H1 (cell line): Measurements from ENCODE around the gene GEN1. TPM values are rescaled to one million over a fixed set of nuclear protein-coding genes. Genes with fewer than 3 reads are reported as not detected.

ENCODE experiments used
- CTCF ChIA-PET: fragments of 300-600 bp; sonication (Branson Sonifier 250); formaldehyde crosslinking; loops from one replicate; lab custom pipeline; 2021; ENCODE audit not compliant: partially characterized antibody; lab: Charles Lee
- POLR2A ChIA-PET: fragments of 300-600 bp; sonication (Branson Sonifier 250); formaldehyde crosslinking; loops from one replicate; lab custom pipeline; 2021; ENCODE audit warnings: inconsistent platforms; ENCODE audit not compliant: partially characterized antibody; lab: Charles Lee
- DNase-seq, 2 experiments: peaks; one replicate each; pipeline versions ENCODE4 v3.0.0 to v3.0.0-alpha.2; 2010 to 2022; ENCODE audit warnings: low spot score in 2 of 2, low read depth in 1 of 2, mixed read lengths in 1 of 2
- FAIRE-seq: peaks from 2 replicates; lab custom pipeline; 2011; peaks lifted over from hg19 to GRCh38; lab: Jason Lieb, UNC
- H2AFZ ChIP-seq: 2 replicates; pipeline ENCODE4 v1.8.1; 2012; ENCODE audit warnings: low read length, inconsistent platforms
- H2AK5ac ChIP-seq: 2 replicates; pipeline ENCODE4 v1.6.1; 2013; ENCODE audit warnings: low read depth, low read length
- H2BK120ac ChIP-seq: replicated peaks from 2 replicates; pipeline ENCODE3; 2013; ENCODE audit warnings: low read depth, low read length, inconsistent platforms
- H2BK12ac ChIP-seq: 2 replicates; pipeline ENCODE4 v1.6.1; 2013; ENCODE audit warnings: low read depth, low read length
- H2BK15ac ChIP-seq: 2 replicates; pipeline ENCODE4 v1.6.1; 2013; ENCODE audit warnings: low read length
- H2BK20ac ChIP-seq: 2 replicates; pipeline ENCODE4 v1.6.1; 2013; ENCODE audit warnings: low read length
- H2BK5ac ChIP-seq: 2 replicates; pipeline ENCODE4 v1.6.1; 2013; ENCODE audit warnings: low read depth, low read length
- H3K14ac ChIP-seq: 2 replicates; pipeline ENCODE4 v1.6.1; 2013; ENCODE audit warnings: inconsistent platforms; ENCODE audit not compliant: insufficient read length
- H3K18ac ChIP-seq: 2 replicates; pipeline ENCODE4 v1.6.1; 2013; ENCODE audit warnings: low read length; ENCODE audit errors: extremely low read depth
- H3K23ac ChIP-seq: 2 replicates; pipeline ENCODE4 v1.6.1; 2013; ENCODE audit warnings: inconsistent platforms; ENCODE audit not compliant: insufficient read length
- H3K23me2 ChIP-seq: 2 replicates; pipeline ENCODE4 v1.6.1; 2013; ENCODE audit warnings: low read depth, low read length
- H3K27ac ChIP-seq: 2 replicates; pipeline ENCODE4 v1.6.1; 2011; ENCODE audit warnings: low read depth, low read length, inconsistent platforms
- H3K27me3 ChIP-seq, 4 experiments: replicated peaks in 1 of 4; 1 replicate in 1 of 4; 2 replicates in 3 of 4; pipeline versions ENCODE4 v1.6.1 to v1.8.1; 2011 to 2013; ENCODE audit warnings: low read length in 3 of 4, mild to moderate bottlenecking in 3 of 4, inconsistent platforms in 2 of 4, mixed read lengths in 2 of 4, moderate library complexity in 1 of 4; ENCODE audit not compliant: control insufficient read depth in 3 of 4, insufficient read depth in 3 of 4; ENCODE audit errors: extremely low read depth in 1 of 4
- H3K36me3 ChIP-seq, 4 experiments: 2 replicates each; pipeline versions ENCODE4 v1.6.1 to v1.8.1; 2011 to 2013; ENCODE audit warnings: mild to moderate bottlenecking in 4 of 4, low read length in 3 of 4, moderate library complexity in 2 of 4, control low read depth in 1 of 4, inconsistent platforms in 1 of 4; ENCODE audit not compliant: insufficient read depth in 4 of 4, control insufficient read depth in 2 of 4
- H3K4ac ChIP-seq: replicated peaks from 2 replicates; pipeline ENCODE3; 2013; ENCODE audit warnings: low read length, low read depth, mixed read lengths, inconsistent platforms; ENCODE audit not compliant: insufficient read length
- H3K4me1 ChIP-seq, 4 experiments: replicated peaks in 1 of 4; 1 replicate in 1 of 4; 2 replicates in 3 of 4; pipeline versions ENCODE4 v1.6.1 to v1.8.1; 2011 to 2013; ENCODE audit warnings: low read length in 3 of 4, inconsistent platforms in 2 of 4, mixed read lengths in 1 of 4; ENCODE audit not compliant: insufficient read depth in 4 of 4, control insufficient read depth in 3 of 4
- H3K4me2 ChIP-seq, 2 experiments: 2 replicates each; pipeline versions ENCODE4 v1.6.1 to v1.8.1; 2011 to 2013; ENCODE audit warnings: low read depth in 2 of 2, low read length in 2 of 2, control low read depth in 1 of 2, inconsistent platforms in 1 of 2, mild to moderate bottlenecking in 1 of 2; ENCODE audit not compliant: insufficient read depth in 1 of 2
- H3K4me3 ChIP-seq, 4 experiments: fragments of 200-600, 300-600 bp in 1 of 4; sonication (generic), shearing (Covaris generic), sonication (Bioruptor Twin) in 1 of 4; 2 replicates each; pipeline versions ENCODE4 v1.5.1 to v1.8.1; 2011 to 2016; ENCODE audit warnings: low read length in 4 of 4, low read depth in 3 of 4, control low read depth in 2 of 4, inconsistent platforms in 2 of 4, mild to moderate bottlenecking in 2 of 4, mixed read lengths in 1 of 4, moderate library complexity in 1 of 4; ENCODE audit not compliant: insufficient read depth in 2 of 4; ENCODE audit errors: extremely low read depth in 1 of 4
- H3K56ac ChIP-seq: replicated peaks from 2 replicates; pipeline ENCODE3; 2013; ENCODE audit warnings: low read depth, mild to moderate bottlenecking, mixed read lengths, low read length, inconsistent platforms; ENCODE audit not compliant: insufficient read length
- H3K79me1 ChIP-seq: 2 replicates; pipeline ENCODE4 v1.6.1; 2013; ENCODE audit warnings: low read depth, low read length, control low read depth
- H3K79me2 ChIP-seq, 2 experiments: 2 replicates each; pipeline versions ENCODE4 v1.6.1 to v1.8.1; 2012 to 2013; ENCODE audit warnings: low read length in 2 of 2, mild to moderate bottlenecking in 2 of 2, inconsistent platforms in 1 of 2; ENCODE audit not compliant: insufficient read depth in 2 of 2, control insufficient read depth in 1 of 2
- H3K9ac ChIP-seq, 4 experiments: replicated peaks in 1 of 4; 1 replicate in 1 of 4; 2 replicates in 3 of 4; pipeline versions ENCODE4 v1.6.1 to v1.8.1; 2011 to 2013; ENCODE audit warnings: low read depth in 3 of 4, low read length in 3 of 4, control low read depth in 2 of 4, mild to moderate bottlenecking in 2 of 4, moderate library complexity in 2 of 4, inconsistent platforms in 1 of 4; ENCODE audit errors: extremely low read depth in 1 of 4
- H3K9me3 ChIP-seq, 2 experiments: 2 replicates each; pipeline versions ENCODE4 v1.6.1 to v1.8.1; 2012 to 2013; ENCODE audit warnings: mild to moderate bottlenecking in 2 of 2, moderate library complexity in 2 of 2, control low read depth in 1 of 2, inconsistent platforms in 1 of 2, low read depth in 1 of 2, low read length in 1 of 2, mixed read lengths in 1 of 2; ENCODE audit not compliant: insufficient read depth in 2 of 2
- H4K20me1 ChIP-seq, 2 experiments: replicated peaks in 1 of 2; 2 replicates each; pipeline versions ENCODE3 to v1.8.1; 2011 to 2013; ENCODE audit warnings: inconsistent platforms in 2 of 2, low read length in 2 of 2, mild to moderate bottlenecking in 1 of 2; ENCODE audit not compliant: insufficient read depth in 2 of 2, control insufficient read depth in 1 of 2
- H4K5ac ChIP-seq: 2 replicates; pipeline ENCODE4 v1.6.1; 2013; ENCODE audit warnings: low read length, low read depth, mixed read lengths, inconsistent platforms; ENCODE audit not compliant: insufficient read length
- H4K8ac ChIP-seq: 2 replicates; pipeline ENCODE4 v1.8.0; 2013; ENCODE audit warnings: mild to moderate bottlenecking, moderate library complexity, low read length, inconsistent platforms; ENCODE audit not compliant: insufficient read depth; ENCODE audit errors: extremely low read depth
- H4K91ac ChIP-seq: replicated peaks from 2 replicates; pipeline ENCODE3; 2013; ENCODE audit warnings: low read length, mixed read lengths, inconsistent platforms; ENCODE audit not compliant: insufficient read length
- KDM4A ChIP-seq: IDR thresholded peaks from one replicate; pipeline ENCODE4 v1.7.1; 2012; ENCODE audit warnings: low read depth, mild to moderate bottlenecking, moderate library complexity, low read length, inconsistent platforms; ENCODE audit not compliant: severe bottlenecking
- PHF8 ChIP-seq: fragments of 200-600 bp; sonication (generic); conservative IDR thresholded peaks from 2 replicates; pipeline ENCODE4 v1.7.1; 2012; ENCODE audit warnings: low read depth, mild to moderate bottlenecking, inconsistent platforms, low read length, moderate library complexity
- TAF1 ChIP-seq: IDR thresholded peaks from 2 replicates; pipeline ENCODE4 v1.6.1; 2011; ENCODE audit warnings: mild to moderate bottlenecking, low read depth, low read length
- WGBS, 2 experiments: shearing (Covaris generic) in 1 of 2; methylation state at CpG; one replicate each; pipeline versions ENCODE4 v1.1.6 to v1.1.7; 2013 to 2015; ENCODE audit warnings: low lambda C conversion rate in 2 of 2, mixed read lengths in 2 of 2, inconsistent platforms in 1 of 2, low coverage in 1 of 2, missing lambda C conversion rate in 1 of 2; ENCODE audit not compliant: insufficient replicate concordance in 2 of 2, insufficient coverage in 1 of 2, insufficient read length in 1 of 2; ENCODE audit errors: extremely low coverage in 1 of 2, missing lambda C conversion rate in 1 of 2; 5-methylcytosine and 5-hydroxymethylcytosine counted together
- long read RNA-seq, 2 experiments: library from RNA in 1 of 2; library from capped mRNA in 1 of 2; stranded (forward); transcript quantifications; one replicate each; pipeline ENCODE4 v2.0.0, GENCODE V29; 2021; ENCODE audit warnings: inconsistent platforms in 1 of 2
- polyA minus RNA-seq, 3 experiments: library from RNA; depleted of rRNA, polyadenylated mRNA; stranded (reverse); fragments of >200 nt; gene quantifications; 1 replicate in 2 of 3; 2 replicates in 1 of 3; pipeline ENCODE4 v1.2.3, GENCODE V29; 2011
- polyA plus RNA-seq, 7 experiments: library from polyadenylated mRNA; depleted of rRNA in 3 of 7; stranded (reverse) in 5 of 7; unstranded in 2 of 7; fragments of >200 nt in 5 of 7; fragments of 200-250 nt in 2 of 7; gene quantifications; 1 replicate in 5 of 7; 2 replicates in 1 of 7; 4 replicates in 1 of 7; pipeline versions ENCODE4 v1.2.1 to v1.2.3, GENCODE V29; 2011 to 2013; ENCODE audit warnings: missing spikeins in 2 of 7, mixed read lengths in 2 of 7
- total RNA-seq: library from RNA; stranded (reverse); fragmentation: NEBNext Ultra II Directional; extraction: Animal tissue kit (Norgen Biotek cat#: 25700); gene quantifications from 2 replicates; pipeline ENCODE4 v1.2.1, GENCODE V29; 2021

Gene GEN1, protein sequence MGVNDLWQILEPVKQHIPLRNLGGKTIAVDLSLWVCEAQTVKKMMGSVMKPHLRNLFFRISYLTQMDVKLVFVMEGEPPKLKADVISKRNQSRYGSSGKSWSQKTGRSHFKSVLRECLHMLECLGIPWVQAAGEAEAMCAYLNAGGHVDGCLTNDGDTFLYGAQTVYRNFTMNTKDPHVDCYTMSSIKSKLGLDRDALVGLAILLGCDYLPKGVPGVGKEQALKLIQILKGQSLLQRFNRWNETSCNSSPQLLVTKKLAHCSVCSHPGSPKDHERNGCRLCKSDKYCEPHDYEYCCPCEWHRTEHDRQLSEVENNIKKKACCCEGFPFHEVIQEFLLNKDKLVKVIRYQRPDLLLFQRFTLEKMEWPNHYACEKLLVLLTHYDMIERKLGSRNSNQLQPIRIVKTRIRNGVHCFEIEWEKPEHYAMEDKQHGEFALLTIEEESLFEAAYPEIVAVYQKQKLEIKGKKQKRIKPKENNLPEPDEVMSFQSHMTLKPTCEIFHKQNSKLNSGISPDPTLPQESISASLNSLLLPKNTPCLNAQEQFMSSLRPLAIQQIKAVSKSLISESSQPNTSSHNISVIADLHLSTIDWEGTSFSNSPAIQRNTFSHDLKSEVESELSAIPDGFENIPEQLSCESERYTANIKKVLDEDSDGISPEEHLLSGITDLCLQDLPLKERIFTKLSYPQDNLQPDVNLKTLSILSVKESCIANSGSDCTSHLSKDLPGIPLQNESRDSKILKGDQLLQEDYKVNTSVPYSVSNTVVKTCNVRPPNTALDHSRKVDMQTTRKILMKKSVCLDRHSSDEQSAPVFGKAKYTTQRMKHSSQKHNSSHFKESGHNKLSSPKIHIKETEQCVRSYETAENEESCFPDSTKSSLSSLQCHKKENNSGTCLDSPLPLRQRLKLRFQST
- total RNA-seq (19.2 and 20.5 TPM in 2 replicates), polyA plus RNA-seq (2011; rRNA removed) (6.6 and 6.9 TPM in 2 replicates), polyA minus RNA-seq (2011; rRNA and poly(A)+ RNA removed) (27.9 and 31.8 TPM in 2 replicates)
- 8.4 TPM for polyA plus RNA-seq (2011; cell fraction: cytosol; rRNA removed)
- 13.6 TPM for polyA plus RNA-seq (2011; cell fraction: nucleus; rRNA removed)
- polyA plus RNA-seq (2012, experiment 1 of 2) = 5.2 to 13.9 TPM (median 10.2 TPM) in 4 replicates
- polyA plus RNA-seq (2012, experiment 2 of 2) = 0.35 TPM
- polyA plus RNA-seq (2013, experiment 1 of 2) = 14.7 TPM
- polyA plus RNA-seq (2013, experiment 2 of 2) = 11.1 TPM
- polyA minus RNA-seq (2011; cell fraction: cytosol; rRNA and poly(A)+ RNA removed) = 17.5 TPM
- polyA minus RNA-seq (2011; cell fraction: nucleus; rRNA and poly(A)+ RNA removed) = 76.8 TPM
- long read RNA-seq, experiment 1, full-length matches to known transcripts = 2 of 7 reads
- long read RNA-seq, experiment 1, partial matches to known transcripts = 1 of 7 reads
- long read RNA-seq, experiment 1, other reads (novel, unspliced or antisense) = 4 of 7 reads
- long read RNA-seq, experiment 2, full-length matches to known transcripts = 5 of 5 reads
- long read RNA-seq, experiment 2, partial matches to known transcripts = 0 of 5 reads
- long read RNA-seq, experiment 2, other reads (novel, unspliced or antisense) = 0 of 5 reads

DNA sequence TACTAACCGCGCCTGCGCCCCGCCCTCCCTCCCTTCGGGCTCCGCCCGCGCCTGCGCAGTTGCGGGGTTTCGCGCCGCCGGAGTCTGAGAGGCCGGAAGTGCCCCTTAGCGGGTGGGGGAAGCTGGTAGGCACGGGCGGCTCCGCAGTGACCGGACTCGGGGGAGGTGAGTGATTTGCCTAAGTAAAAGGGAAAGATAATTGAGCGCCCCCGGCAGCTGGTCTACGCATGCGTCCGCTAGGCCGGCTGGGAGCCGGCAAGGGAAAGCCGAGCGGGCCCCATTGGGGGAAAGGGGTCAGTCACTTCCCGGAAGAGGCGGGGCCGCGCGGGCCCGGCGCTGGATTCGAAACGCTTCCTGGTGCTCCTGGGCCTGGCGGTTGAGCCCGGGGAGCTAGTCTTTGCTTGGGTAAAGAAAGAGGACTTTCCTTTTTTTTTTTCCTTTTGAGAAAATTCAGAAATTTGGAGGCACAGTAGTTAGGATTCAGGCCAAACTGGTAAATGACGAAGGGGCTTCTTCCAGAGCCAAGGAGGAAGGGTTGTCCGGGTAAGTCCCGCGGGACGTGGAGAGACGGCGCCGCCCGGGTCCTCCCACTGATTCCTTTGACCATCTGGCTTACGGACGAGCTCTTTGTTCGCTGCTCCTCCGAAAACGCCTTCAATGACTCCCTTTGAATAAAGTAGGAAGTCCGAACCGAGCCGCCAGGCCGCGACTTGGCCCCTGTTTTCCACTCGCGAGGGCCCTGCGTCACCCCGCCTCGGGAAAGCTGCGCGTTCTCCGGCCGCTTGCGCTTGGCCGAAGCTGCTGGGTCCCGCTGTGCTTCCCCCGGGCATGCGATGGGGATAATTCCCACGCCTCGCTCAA is at the start of gene GEN1, which contains the start of gene SMC6:
Gene GEN1, plus strand, starts transcription at position 336 of the 861 bp plus-strand sequence. CDS start 5,806 bp downstream, outside the sequence.
Gene SMC6, minus strand, starts transcription at position 8 of the 861 bp plus-strand sequence. CDS start 7,864 bp downstream, outside the sequence.
- Histone ChIP-seq H4K20me1 (peaks cover 0 to 2% of the 10 kb centered on the region in 2 experiments), H3K36me3 (no peaks in the 10 kb centered on the region), H3K18ac (peak within 1 kb of the TSS; percentile 74), H3K27ac (peak within 1 kb of the TSS; percentile 83; the same call in 1 of the 2 replicates), H2BK12ac (no peak within 1 kb of the TSS), H2BK15ac (no peak within 1 kb of the TSS), H3K23me2 (peaks cover 3% of the 10 kb centered on the region; the same call in 1 of the 2 replicates), H3K4me2 (peak within 1 kb of the TSS; percentile 76 to 82), H3K4ac (no peak within 1 kb of the TSS), H2AFZ (peak within 1 kb of the TSS; percentile 39; the same call in 1 of the 2 replicates), H3K14ac (no peak within 1 kb of the TSS), H3K79me2 (peaks cover 6 to 87% of the 10 kb centered on the region in 2 experiments; a peak in 3 of 4 replicates), H2BK20ac (no peak within 1 kb of the TSS), H3K9ac (peak within 1 kb of the TSS; percentile 70 to 90 (median 76)), H4K5ac (peak within 1 kb of the TSS; percentile 90), H3K4me1 (peaks cover 0 to 7% (median 3%) of the 10 kb centered on the region in 4 experiments; a peak in 3 of 7 replicates), H3K27me3 (no peaks in the 10 kb centered on the region), H3K4me3 (peak within 1 kb of the TSS; percentile 86 to 99 (median 93)), H4K8ac (peak within 1 kb of the TSS; percentile 93), H2BK5ac (peak within 1 kb of the TSS; percentile 87), H3K56ac (peak within 1 kb of the TSS; percentile 77), H2AK5ac (no peak within 1 kb of the TSS), H2BK120ac (no peak within 1 kb of the TSS), H3K23ac (no peak within 1 kb of the TSS), H3K79me1 (0 out of 2 replicates have a peak, but pooled peaks cover 2% of the 10 kb centered on the region), H4K91ac (peak within 1 kb of the TSS; percentile 54), H3K9me3 (no peaks in the 10 kb centered on the region)
- POLR2A ChIA-PET = interaction anchor here (0.7 to 1.9 kb wide), 11 partner anchors 10 to 1456 kb away, joined by 3 to 6 read pairs (median 4); no protein-coding TSS in a partner anchor
- peak; percentile 79 to 97 for DNase-seq
- CTCF ChIA-PET = interaction anchor here (0.6 to 1.6 kb wide), 5 partner anchors 26 to 390 kb away, joined by 3 to 5 read pairs (median 3); no protein-coding TSS in a partner anchor
- no peak for FAIRE-seq
- 0% methylated on average over 62 of the region's 76 CpGs; no CpG with 5 or more reads in 1 of the 2 experiments for WGBS, 2 experiments
- peak; percentile 72 for TF ChIP-seq PHF8
- TF ChIP-seq KDM4A = peak; percentile 41
- peak; percentile 50; the same call in 1 of the 2 replicates for TF ChIP-seq TAF1
